HEK293 (cell line): ENCODE measurements around the gene HTR2B.

Experiments
- CTCF ChIA-PET: fragments of 350-600 bp; formaldehyde crosslinking; extraction: SDS; loops from one replicate; lab custom pipeline; 2021; ENCODE audit warnings: antibody characterized with exemption; lab: Yijun Ruan, JAX
- POLR2A ChIA-PET: fragments of 300-600 bp; formaldehyde crosslinking; extraction: SDS; loops from one replicate; lab custom pipeline; 2020; ENCODE audit warnings: antibody characterized with exemption, inconsistent platforms; lab: Yijun Ruan, JAX
- H3K27ac ChIP-seq: fragments of 200-500 bp; sonication (Bioruptor generic); 2 replicates; pipeline ENCODE4 v1.5.1; 2014; ENCODE audit warnings: low read depth, low read length, control low read depth, inconsistent platforms; ENCODE audit errors: extremely low read depth
- H3K36me3 ChIP-seq, 2 experiments: fragments of 200-500 bp in 1 of 2; sonication (Bioruptor generic) in 1 of 2; 1 replicate in 1 of 2; 2 replicates in 1 of 2; pipeline ENCODE4 v1.5.1; 2014 to 2017; ENCODE audit warnings: inconsistent platforms in 2 of 2, low read length in 2 of 2; ENCODE audit not compliant: control insufficient read depth in 2 of 2, insufficient read depth in 1 of 2
- H3K4me1 ChIP-seq: fragments of 200-500 bp; sonication (Bioruptor generic); 2 replicates; pipeline ENCODE4 v1.5.1; 2014; ENCODE audit warnings: mild to moderate bottlenecking, low read length, inconsistent platforms; ENCODE audit not compliant: control insufficient read depth, insufficient read depth
- H3K4me3 ChIP-seq: 2 replicates; pipeline ENCODE4 v1.5.1; 2011; ENCODE audit warnings: low read depth, mild to moderate bottlenecking, control low read depth, low read length, moderate library complexity
- H3K9me3 ChIP-seq: fragments of 200-500 bp; sonication (Bioruptor generic); 2 replicates; pipeline ENCODE4 v1.5.1; 2014; ENCODE audit warnings: low read depth, low read length, inconsistent platforms; ENCODE audit not compliant: control insufficient read depth, insufficient read depth
- HOXA7 ChIP-seq: sonication (generic); formaldehyde crosslinking; IDR thresholded peaks from 2 replicates; pipeline ENCODE4 v1.8.1; 2022; ENCODE audit warnings: missing genetic modification reagents, borderline replicate concordance
- IKZF3 ChIP-seq: fragments of 450-650 bp; IDR thresholded peaks from 2 replicates; pipeline ENCODE4 v1.5.0; 2018; ENCODE audit warnings: missing biosample characterization, mild to moderate bottlenecking, missing genetic modification characterization, moderate library complexity
- OSR2 ChIP-seq: fragments of 450-650 bp; formaldehyde crosslinking; IDR thresholded peaks from 2 replicates; pipeline ENCODE4 v1.5.1; 2016; ENCODE audit warnings: missing biosample characterization, missing genetic modification characterization
- PBX3 ChIP-seq: sonication (generic); formaldehyde crosslinking; IDR thresholded peaks from 2 replicates; pipeline ENCODE4 v1.8.1; 2022; ENCODE audit warnings: mild to moderate bottlenecking, moderate library complexity, missing genetic modification reagents
- REPIN1 ChIP-seq: fragments of 450-650 bp; formaldehyde crosslinking; IDR thresholded peaks from 2 replicates; pipeline ENCODE4 v1.5.1; 2017; ENCODE audit warnings: missing biosample characterization, missing genetic modification characterization, low read depth
- SETDB1 ChIP-seq: IDR thresholded peaks from one replicate; pipeline ENCODE4 v1.6.1; 2017; ENCODE audit warnings: mild to moderate bottlenecking, low read length, moderate library complexity, mixed read lengths; ENCODE audit not compliant: insufficient read length
- ZNF138 ChIP-seq: fragments of 450-650 bp; formaldehyde crosslinking; IDR thresholded peaks from 2 replicates; pipeline ENCODE4 v1.5.1; 2016; ENCODE audit warnings: missing biosample characterization, missing genetic modification characterization, borderline replicate concordance
- ZNF16 ChIP-seq: fragments of 450-650 bp; formaldehyde crosslinking; IDR thresholded peaks from 2 replicates; pipeline ENCODE4 v1.5.1; 2016; ENCODE audit warnings: low read depth, missing biosample characterization, missing genetic modification characterization
- ZNF24 ChIP-seq: fragments of 450-650 bp; formaldehyde crosslinking; IDR thresholded peaks from 2 replicates; pipeline ENCODE4 v1.5.1; 2016; ENCODE audit warnings: missing biosample characterization, missing genetic modification characterization
- ZNF266 ChIP-seq: fragments of 450-650 bp; formaldehyde crosslinking; IDR thresholded peaks from 2 replicates; pipeline ENCODE4 v1.5.1; 2016; ENCODE audit warnings: missing biosample characterization, missing genetic modification characterization, low read depth
- ZNF324 ChIP-seq: fragments of 450-650 bp; formaldehyde crosslinking; IDR thresholded peaks from 2 replicates; pipeline ENCODE4 v1.5.1; 2016; ENCODE audit warnings: missing biosample characterization, missing genetic modification characterization
- ZNF544 ChIP-seq: fragments of 450-650 bp; formaldehyde crosslinking; IDR thresholded peaks from 2 replicates; pipeline ENCODE4 v1.5.0; 2017; ENCODE audit warnings: missing biosample characterization, missing genetic modification characterization
- ZNF549 ChIP-seq: fragments of 450-650 bp; IDR thresholded peaks from 2 replicates; pipeline ENCODE4 v1.5.1; 2018; ENCODE audit warnings: missing biosample characterization, missing genetic modification characterization, mild to moderate bottlenecking, inconsistent platforms, moderate library complexity
- ZNF560 ChIP-seq: fragments of 450-650 bp; formaldehyde crosslinking; IDR thresholded peaks from 2 replicates; pipeline ENCODE4 v1.5.1; 2017; ENCODE audit warnings: missing biosample characterization, missing genetic modification characterization, borderline replicate concordance
- ZNF571 ChIP-seq: fragments of 450-650 bp; formaldehyde crosslinking; IDR thresholded peaks from 2 replicates; pipeline ENCODE4 v1.5.0; 2017; ENCODE audit warnings: missing biosample characterization, missing genetic modification characterization
- ZNF610 ChIP-seq: fragments of 450-650 bp; formaldehyde crosslinking; IDR thresholded peaks from 2 replicates; pipeline ENCODE4 v1.5.1; 2016; ENCODE audit warnings: missing biosample characterization, missing genetic modification characterization, borderline replicate concordance
- ZNF664 ChIP-seq: fragments of 450-650 bp; formaldehyde crosslinking; IDR thresholded peaks from 2 replicates; pipeline ENCODE4 v1.5.1; 2016; ENCODE audit warnings: missing biosample characterization, missing genetic modification characterization
- ZNF677 ChIP-seq: fragments of 450-650 bp; IDR thresholded peaks from 2 replicates; pipeline ENCODE4 v1.5.0; 2018; ENCODE audit warnings: missing biosample characterization, mild to moderate bottlenecking, missing genetic modification characterization, moderate library complexity
- ZNF776 ChIP-seq: fragments of 450-650 bp; formaldehyde crosslinking; IDR thresholded peaks from 2 replicates; pipeline ENCODE4 v1.5.0; 2017; ENCODE audit warnings: missing biosample characterization, missing genetic modification characterization, borderline replicate concordance
- TF ChIP-seq, protein P1 (sequence below): fragments of 450-650 bp; formaldehyde crosslinking; IDR thresholded peaks from 2 replicates; pipeline ENCODE4 v1.5.1; 2017; ENCODE audit warnings: missing biosample characterization, missing genetic modification characterization

Gene HTR2B

GRCh38 chr2:231160701-231161100 is 35.9 kb upstream of the HTR2B start (continued):
- TF ChIP-seq ZNF560 (no peak), ZNF324 (tag by site-specific recombination) (no peak), ZNF677 (tag by site-specific recombination) (no peak), ZNF549 (tag by site-specific recombination) (no peak)

DNA sequence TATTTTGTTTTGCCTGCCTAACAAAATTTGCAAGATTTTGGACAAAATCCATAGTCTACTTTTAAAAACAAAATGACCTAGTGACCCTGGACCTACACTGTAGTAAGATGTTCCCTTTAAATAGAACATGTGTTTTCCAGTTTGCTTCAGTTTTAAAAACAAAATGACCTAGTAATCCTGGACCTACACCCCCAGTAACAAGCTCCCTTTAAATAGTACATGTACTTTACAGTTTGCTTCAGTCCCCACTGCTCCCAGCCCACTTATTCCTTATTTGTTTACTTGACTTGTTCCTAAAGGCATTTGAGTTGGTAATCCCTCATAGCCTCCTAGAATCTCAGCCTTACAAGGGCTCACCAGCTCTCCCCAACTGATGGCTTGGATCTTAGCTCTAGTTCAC is 34.5 kb upstream of the HTR2B start:
- ChIA-PET CTCF (interaction anchor here (1.4 kb wide), 1 partner anchor 11 kb away, joined by 3 read pairs; no protein-coding TSS in a partner anchor), POLR2A (no interaction called here)
- TF ChIP-seq ZNF16 (tag by site-specific recombination) = no peak
- Histone ChIP-seq H3K9me3 (no peaks in the 10 kb centered on the region), H3K4me3 (no peak overlapping the region), H3K4me1 (no peaks in the 10 kb centered on the region), H3K36me3 (peaks cover 21 to 63% of the 10 kb centered on the region in 2 experiments), H3K27ac (no peak overlapping the region)

DNA sequence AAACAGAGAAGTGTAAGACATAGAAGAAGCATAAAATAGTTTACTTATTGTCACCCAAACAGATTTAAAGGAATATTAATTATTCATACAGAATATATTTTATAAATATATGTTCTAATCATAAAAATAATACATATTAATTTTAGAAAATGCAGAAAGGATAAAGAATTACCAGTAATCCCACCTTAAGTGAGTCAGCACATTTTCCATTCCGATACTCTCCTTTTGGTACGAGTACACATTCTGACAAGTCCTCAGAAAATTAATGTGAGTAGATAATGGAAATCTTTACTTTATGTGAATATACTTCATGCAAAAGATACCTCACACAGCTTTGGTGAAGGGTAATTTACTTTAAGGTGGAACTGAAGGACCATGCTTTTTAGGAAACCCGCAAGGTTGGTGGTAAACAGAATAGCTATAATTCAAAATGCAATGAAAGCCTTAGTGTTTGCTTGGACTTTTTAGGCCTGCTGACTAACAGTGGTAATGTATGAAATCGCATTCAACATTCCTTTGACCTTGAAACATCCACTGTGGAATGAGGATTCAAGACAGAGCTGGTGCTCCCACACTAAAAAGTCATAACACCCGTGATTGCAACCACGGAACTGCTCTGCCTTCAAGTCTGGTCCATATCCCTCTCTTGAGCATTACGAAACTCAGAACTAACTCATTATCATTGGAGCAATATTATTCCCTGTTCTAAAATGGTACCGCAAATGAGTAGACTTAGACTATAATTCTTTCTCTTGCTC is 28.1 kb upstream of the HTR2B start:
- TF ChIP-seq ZNF664 (tag by site-specific recombination) (no peak), OSR2 (tag by site-specific recombination) (no peak), PBX3 (CRISPR knock-in tag) (no peak), REPIN1 (tag by site-specific recombination) (no peak), ZNF24 (tag by site-specific recombination) (no peak), SETDB1 (no peak), ZNF266 (tag by site-specific recombination) (no peak)
- TF ChIP-seq, protein P1, sequence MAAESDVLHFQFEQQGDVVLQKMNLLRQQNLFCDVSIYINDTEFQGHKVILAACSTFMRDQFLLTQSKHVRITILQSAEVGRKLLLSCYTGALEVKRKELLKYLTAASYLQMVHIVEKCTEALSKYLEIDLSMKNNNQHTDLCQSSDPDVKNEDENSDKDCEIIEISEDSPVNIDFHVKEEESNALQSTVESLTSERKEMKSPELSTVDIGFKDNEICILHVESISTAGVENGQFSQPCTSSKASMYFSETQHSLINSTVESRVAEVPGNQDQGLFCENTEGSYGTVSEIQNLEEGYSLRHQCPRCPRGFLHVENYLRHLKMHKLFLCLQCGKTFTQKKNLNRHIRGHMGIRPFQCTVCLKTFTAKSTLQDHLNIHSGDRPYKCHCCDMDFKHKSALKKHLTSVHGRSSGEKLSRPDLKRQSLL (tag by site-specific recombination) = no peak
- no peak overlapping the region for H3K27ac ChIP-seq
- H3K9me3 ChIP-seq = no peaks in the 10 kb centered on the region
- ChIA-PET CTCF (interaction anchor here (0.6 kb wide), 1 partner anchor 37 kb away, joined by 3 read pairs; no protein-coding TSS in a partner anchor), POLR2A (interaction anchor here (0.6 kb wide), 1 partner anchor 12 kb away, joined by 3 read pairs; no protein-coding TSS in a partner anchor)
- peaks cover 22 to 66% of the 10 kb centered on the region in 2 experiments for H3K36me3 ChIP-seq
- no peak overlapping the region for H3K4me3 ChIP-seq
- H3K4me1 ChIP-seq = no peaks in the 10 kb centered on the region

- Histone ChIP-seq H3K36me3 (peaks cover 3 to 47% of the 10 kb centered on the region in 2 experiments), H3K4me1 (no peaks in the 10 kb centered on the region), H3K9me3 (no peaks in the 10 kb centered on the region), H3K4me3 (no peak overlapping the region)
- POLR2A ChIA-PET = no interaction called here
- TF ChIP-seq ZNF571 (tag by site-specific recombination) (no peak), ZNF610 (tag by site-specific recombination) (no peak), HOXA7 (CRISPR knock-in tag) (no peak), IKZF3 (tag by site-specific recombination) (no peak), ZNF776 (tag by site-specific recombination) (no peak), ZNF138 (tag by site-specific recombination) (no peak), ZNF544 (tag by site-specific recombination) (no peak)
- TF ChIP-seq, all 188 proteins: peak for 0
- CTCF ChIA-PET = interaction anchor here (0.6 kb wide), 1 partner anchor 42 kb away, joined by 4 read pairs; no protein-coding TSS in a partner anchor
- H3K27ac ChIP-seq = no peak overlapping the region
Observed at GRCh38 chr2:231146665-231147064, 21.8 kb upstream of the HTR2B start.
